A673 (cell line): ENCODE measurements around the gene UBAP2L. TPM values are rescaled to one million over a fixed set of nuclear protein-coding genes. Genes with fewer than 3 reads are reported as not detected.

Source experiments
- BruUV-seq: library from RNA; stranded (reverse); fragments of 400-500 nt; replicated peaks from 2 replicates; lab custom pipeline; 2021; lab: Mats Ljungman, UMichigan
- CTCF ChIA-PET: fragments of 300-600 bp; sonication (Branson Sonifier 250); formaldehyde crosslinking; loops from one replicate; lab custom pipeline; 2022; ENCODE audit warnings: antibody characterized with exemption; lab: Charles Lee
- POLR2A ChIA-PET: fragments of 300-600 bp; sonication (Branson Sonifier 250); formaldehyde crosslinking; loops from one replicate; lab custom pipeline; 2022; ENCODE audit warnings: antibody characterized with exemption; ENCODE audit not compliant: low non-redundant PET; lab: Charles Lee
- DNase-seq: peaks from one replicate; pipeline ENCODE4 v3.0.0-alpha.2; 2015; ENCODE audit warnings: low spot score
- H3K27ac ChIP-seq: fragments of 200-600 bp; sonication (generic); 2 replicates; pipeline ENCODE4 v1.5.1; 2016; ENCODE audit warnings: mixed run types, low read depth, mild to moderate bottlenecking, mixed read lengths, antibody characterized with exemption, low read length; ENCODE audit not compliant: poor library complexity, severe bottlenecking
- H3K27me3 ChIP-seq: fragments of 200-600 bp; sonication (generic); replicated peaks from 2 replicates; pipeline ENCODE4 v1.6.1; 2017; ENCODE audit warnings: mixed run types, low read depth, mild to moderate bottlenecking, mixed read lengths, antibody characterized with exemption, low read length; ENCODE audit not compliant: insufficient read depth, poor library complexity
- H3K36me3 ChIP-seq: fragments of 200-600 bp; sonication (generic); 2 replicates; pipeline ENCODE4 v1.6.1; 2016; ENCODE audit warnings: mixed run types, mild to moderate bottlenecking, mixed read lengths, antibody characterized with exemption, low read length; ENCODE audit not compliant: insufficient read depth, poor library complexity, severe bottlenecking
- H3K4me1 ChIP-seq: fragments of 200-600 bp; sonication (generic); 2 replicates; pipeline ENCODE4 v1.6.1; 2017; ENCODE audit warnings: mixed run types, mild to moderate bottlenecking, mixed read lengths, antibody characterized with exemption, low read length; ENCODE audit not compliant: insufficient read depth, poor library complexity, severe bottlenecking
- H3K4me3 ChIP-seq: fragments of 200-600 bp; sonication (generic); 2 replicates; pipeline ENCODE4 v1.5.1; 2016; ENCODE audit warnings: low read depth, mixed run types, mild to moderate bottlenecking, mixed read lengths, low read length; ENCODE audit not compliant: poor library complexity, severe bottlenecking
- H3K9me3 ChIP-seq: fragments of 200-600 bp; sonication (generic); 2 replicates; pipeline ENCODE4 v1.6.1; 2016; ENCODE audit warnings: mixed run types, low read depth, mild to moderate bottlenecking, mixed read lengths, antibody characterized with exemption, low read length; ENCODE audit not compliant: poor library complexity, severe bottlenecking
- EZH2 ChIP-seq: fragments of 200-600 bp; sonication (generic); IDR thresholded peaks from 2 replicates; pipeline ENCODE4 v1.6.1; 2017; ENCODE audit warnings: borderline replicate concordance, low read depth, mild to moderate bottlenecking, mixed read lengths, antibody characterized with exemption, low read length; ENCODE audit not compliant: poor library complexity, severe bottlenecking
- intact Hi-C: fragments of 100-400 bp; cut with micrococcal nuclease; formaldehyde crosslinking; loops from one replicate; pipeline ENCODE4 v1.10.0; 2022; ENCODE audit not compliant: unreplicated experiment
- total RNA-seq: library from RNA; stranded (reverse); gene quantifications from 2 replicates; pipeline ENCODE4 v1.2.3, GENCODE V29; 2021
- TF ChIP-seq, protein P1 (sequence below): fragments of 300-800, 200-600 bp; sonication (generic); conservative IDR thresholded peaks from 2 replicates; pipeline ENCODE4 v1.5.1; 2017; ENCODE audit warnings: low read depth, mild to moderate bottlenecking, antibody characterized with exemption, low read length, moderate library complexity, mixed read lengths

The UBAP2L gene
- total RNA-seq, 1 experiment from 2014 or later = 269 TPM

DNA sequence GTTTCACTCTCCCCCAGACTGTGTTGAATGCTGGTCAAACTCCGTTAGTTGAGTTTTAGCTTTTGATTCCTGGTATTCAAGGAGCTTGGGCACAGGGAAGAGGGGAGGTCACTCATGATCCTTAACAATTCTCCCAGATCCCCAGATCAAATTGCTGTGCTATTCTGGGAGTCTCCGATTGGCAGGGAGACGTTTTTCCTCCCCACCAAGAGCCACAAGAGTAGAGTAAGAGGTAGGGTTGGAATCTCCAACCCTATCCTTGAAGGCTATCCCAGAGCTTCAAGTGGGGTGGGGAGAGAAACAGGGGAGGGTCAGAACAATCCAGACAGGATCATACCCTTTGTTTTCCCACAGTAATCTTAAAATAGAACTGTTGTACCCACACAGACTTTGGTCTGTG lies 28.3 kb upstream of the UBAP2L start:
- no peaks in the 10 kb centered on the region for H3K36me3 ChIP-seq
- H3K9me3 ChIP-seq = no peaks in the 10 kb centered on the region
- peaks cover 5% of the 10 kb centered on the region for H3K27me3 ChIP-seq
- no peak overlapping the region for H3K4me3 ChIP-seq
- CTCF ChIA-PET = no interaction called here
- H3K27ac ChIP-seq = no peak overlapping the region
- intact Hi-C loops = no loop called here
- BruUV-seq = no TSS peak
- no peak for TF ChIP-seq EZH2
- TF ChIP-seq, protein P1, sequence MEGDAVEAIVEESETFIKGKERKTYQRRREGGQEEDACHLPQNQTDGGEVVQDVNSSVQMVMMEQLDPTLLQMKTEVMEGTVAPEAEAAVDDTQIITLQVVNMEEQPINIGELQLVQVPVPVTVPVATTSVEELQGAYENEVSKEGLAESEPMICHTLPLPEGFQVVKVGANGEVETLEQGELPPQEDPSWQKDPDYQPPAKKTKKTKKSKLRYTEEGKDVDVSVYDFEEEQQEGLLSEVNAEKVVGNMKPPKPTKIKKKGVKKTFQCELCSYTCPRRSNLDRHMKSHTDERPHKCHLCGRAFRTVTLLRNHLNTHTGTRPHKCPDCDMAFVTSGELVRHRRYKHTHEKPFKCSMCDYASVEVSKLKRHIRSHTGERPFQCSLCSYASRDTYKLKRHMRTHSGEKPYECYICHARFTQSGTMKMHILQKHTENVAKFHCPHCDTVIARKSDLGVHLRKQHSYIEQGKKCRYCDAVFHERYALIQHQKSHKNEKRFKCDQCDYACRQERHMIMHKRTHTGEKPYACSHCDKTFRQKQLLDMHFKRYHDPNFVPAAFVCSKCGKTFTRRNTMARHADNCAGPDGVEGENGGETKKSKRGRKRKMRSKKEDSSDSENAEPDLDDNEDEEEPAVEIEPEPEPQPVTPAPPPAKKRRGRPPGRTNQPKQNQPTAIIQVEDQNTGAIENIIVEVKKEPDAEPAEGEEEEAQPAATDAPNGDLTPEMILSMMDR = no peak
- DNase-seq = no peak
- H3K4me1 ChIP-seq = no peaks in the 10 kb centered on the region
- POLR2A ChIA-PET = no interaction called here

DNA sequence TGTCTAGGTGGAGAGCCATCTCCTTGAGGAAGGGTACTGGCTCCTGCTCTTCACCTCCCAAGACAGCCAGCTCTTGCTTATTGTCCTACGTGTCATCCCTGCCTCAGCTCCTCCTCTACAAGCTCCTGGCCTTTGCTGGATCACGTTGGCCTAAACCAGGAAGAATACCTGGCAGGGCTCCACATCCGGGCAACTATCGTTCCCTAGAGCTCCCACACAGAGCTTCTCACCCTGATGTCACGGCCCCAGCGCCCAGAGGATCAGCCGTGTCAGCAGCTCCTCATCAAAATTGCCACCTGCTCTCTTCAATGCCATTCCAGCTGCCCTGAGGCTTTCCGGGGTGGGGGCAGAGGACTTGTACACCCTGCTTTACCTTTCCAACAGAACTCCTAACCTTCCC lies 26.9 kb upstream of the UBAP2L start:
- Histone ChIP-seq H3K36me3 (no peaks in the 10 kb centered on the region), H3K4me1 (no peaks in the 10 kb centered on the region), H3K27me3 (peaks cover 5% of the 10 kb centered on the region), H3K4me3 (no peak overlapping the region), H3K27ac (no peak overlapping the region), H3K9me3 (no peaks in the 10 kb centered on the region)
- intact Hi-C loops = no loop called here
- ChIA-PET CTCF (no interaction called here), POLR2A (no interaction called here)
- no peak for DNase-seq
- BruUV-seq = no TSS peak
- TF ChIP-seq, protein P1 = no peak

DNA sequence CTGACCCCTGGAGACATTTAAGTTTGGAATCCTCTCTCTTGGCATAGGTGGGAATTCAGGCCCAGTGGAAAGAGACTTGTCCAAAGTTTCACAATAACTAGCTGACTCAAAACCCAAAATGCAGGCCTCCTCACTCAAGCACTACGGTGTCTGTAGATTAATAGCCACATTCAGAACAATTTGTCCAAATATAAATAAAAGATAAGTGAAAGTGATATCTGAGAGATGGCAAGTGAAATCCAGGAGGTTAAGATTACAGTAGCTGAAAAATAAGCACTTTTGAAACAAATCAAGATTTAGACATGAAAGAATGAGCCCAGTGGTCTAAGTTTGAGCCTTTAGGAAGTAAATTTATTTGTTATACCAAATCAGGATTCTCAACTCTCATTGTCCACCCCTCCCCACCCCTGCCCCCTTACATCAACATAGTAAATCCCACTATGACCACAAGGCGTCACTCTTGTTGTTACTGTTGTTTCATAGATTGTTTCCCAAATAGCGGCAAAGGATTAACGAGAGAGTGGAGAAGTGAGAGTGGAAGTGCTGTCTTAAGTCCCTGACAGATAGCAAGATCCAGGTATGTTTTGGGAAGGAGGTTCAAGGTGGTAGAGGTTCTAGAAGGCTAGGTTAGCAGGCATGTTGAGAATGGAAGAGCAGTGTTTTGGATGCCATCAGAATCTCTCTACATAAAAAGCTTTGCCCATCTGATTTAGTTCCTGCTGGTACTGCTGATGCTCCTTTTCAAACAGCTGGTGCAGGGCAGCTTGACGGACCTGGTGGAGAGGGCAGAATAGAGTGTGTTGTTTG lies 21.8 kb upstream of the UBAP2L start:
- intact Hi-C loops = loop anchor here (1.0 to 2.0 kb wide), 2 partner anchors 73 to 136 kb away; partner anchors contain the start of gene HAX1
- ChIA-PET POLR2A (no interaction called here), CTCF (interaction anchor here (0.5 to 2.1 kb wide), 6 partner anchors 13 to 136 kb away, joined by 3 to 13 read pairs (median 6); no protein-coding TSS in a partner anchor)
- H3K4me3 ChIP-seq = peak overlapping the region; percentile 13
- TF ChIP-seq, protein P1 = peak; percentile 73
- no peak for TF ChIP-seq EZH2
- H3K27ac ChIP-seq = no peak overlapping the region
- H3K36me3 ChIP-seq = no peaks in the 10 kb centered on the region
- no peaks in the 10 kb centered on the region for H3K9me3 ChIP-seq
- H3K27me3 ChIP-seq = no peaks in the 10 kb centered on the region
- DNase-seq = peak; percentile 82
- H3K4me1 ChIP-seq = no peaks in the 10 kb centered on the region
- no TSS peak for BruUV-seq
